ENCODE measurements around the gene PPIG.
"Not testable (repeated sequence)": the region's sequence is repeated elsewhere in the genome, so short reads cannot be mapped to it uniquely, and the experiment has no call there.

Gene PPIG

DNA sequence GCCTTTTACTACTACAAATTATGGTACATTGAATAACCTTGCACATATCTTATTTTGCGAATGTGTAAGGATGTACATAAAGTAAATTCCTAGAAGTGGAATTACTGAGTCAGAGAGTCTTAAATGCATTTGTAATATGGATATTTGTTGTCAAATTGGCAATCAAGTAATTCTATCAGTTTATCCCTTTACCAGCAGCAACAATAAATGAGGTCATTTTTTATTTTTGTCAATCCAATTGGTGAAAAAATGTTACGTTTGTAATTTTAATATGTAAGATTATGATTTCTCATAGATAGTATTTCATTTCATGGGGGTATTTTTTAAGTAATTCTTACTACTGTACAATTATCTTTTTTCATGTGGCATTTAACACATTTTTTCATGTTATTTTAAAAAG lies 14.8 kb downstream of the PPIG start:
- TF ChIP-seq, protein P1, sequence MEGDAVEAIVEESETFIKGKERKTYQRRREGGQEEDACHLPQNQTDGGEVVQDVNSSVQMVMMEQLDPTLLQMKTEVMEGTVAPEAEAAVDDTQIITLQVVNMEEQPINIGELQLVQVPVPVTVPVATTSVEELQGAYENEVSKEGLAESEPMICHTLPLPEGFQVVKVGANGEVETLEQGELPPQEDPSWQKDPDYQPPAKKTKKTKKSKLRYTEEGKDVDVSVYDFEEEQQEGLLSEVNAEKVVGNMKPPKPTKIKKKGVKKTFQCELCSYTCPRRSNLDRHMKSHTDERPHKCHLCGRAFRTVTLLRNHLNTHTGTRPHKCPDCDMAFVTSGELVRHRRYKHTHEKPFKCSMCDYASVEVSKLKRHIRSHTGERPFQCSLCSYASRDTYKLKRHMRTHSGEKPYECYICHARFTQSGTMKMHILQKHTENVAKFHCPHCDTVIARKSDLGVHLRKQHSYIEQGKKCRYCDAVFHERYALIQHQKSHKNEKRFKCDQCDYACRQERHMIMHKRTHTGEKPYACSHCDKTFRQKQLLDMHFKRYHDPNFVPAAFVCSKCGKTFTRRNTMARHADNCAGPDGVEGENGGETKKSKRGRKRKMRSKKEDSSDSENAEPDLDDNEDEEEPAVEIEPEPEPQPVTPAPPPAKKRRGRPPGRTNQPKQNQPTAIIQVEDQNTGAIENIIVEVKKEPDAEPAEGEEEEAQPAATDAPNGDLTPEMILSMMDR (conservative IDR thresholded peaks at IDR 0.05; ENCODE audit: low read length) = no peak
- no peak for DNase-seq (ENCODE audit: low read depth)
- H3K4me3 ChIP-seq (ENCODE audit: low read length) = no peak overlapping the region

DNA sequence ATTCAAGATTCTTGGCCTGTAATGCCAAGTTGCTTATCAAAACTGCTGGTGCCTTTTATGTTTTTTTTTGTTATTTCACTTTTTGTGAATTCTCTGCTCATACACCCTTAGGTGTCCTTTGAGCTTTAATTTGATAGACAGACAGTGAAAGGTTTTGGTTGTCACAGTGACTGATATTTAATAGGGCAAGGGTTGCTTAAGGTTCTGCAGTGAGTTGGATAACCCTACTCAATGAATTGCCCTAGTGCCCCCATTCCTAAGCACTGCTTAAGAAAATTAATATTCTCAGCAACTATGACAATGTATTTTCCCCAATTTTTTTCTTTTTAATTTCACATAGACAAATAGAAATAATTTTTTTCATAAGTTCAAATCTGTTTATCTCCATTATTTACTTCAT lies 15.4 kb downstream of the PPIG start:
- no peak for DNase-seq (ENCODE audit: low read depth)
- TF ChIP-seq, protein P1 (conservative IDR thresholded peaks at IDR 0.05; ENCODE audit: low read length) = no peak
- H3K4me3 ChIP-seq (ENCODE audit: low read length) = no peak overlapping the region

DNA sequence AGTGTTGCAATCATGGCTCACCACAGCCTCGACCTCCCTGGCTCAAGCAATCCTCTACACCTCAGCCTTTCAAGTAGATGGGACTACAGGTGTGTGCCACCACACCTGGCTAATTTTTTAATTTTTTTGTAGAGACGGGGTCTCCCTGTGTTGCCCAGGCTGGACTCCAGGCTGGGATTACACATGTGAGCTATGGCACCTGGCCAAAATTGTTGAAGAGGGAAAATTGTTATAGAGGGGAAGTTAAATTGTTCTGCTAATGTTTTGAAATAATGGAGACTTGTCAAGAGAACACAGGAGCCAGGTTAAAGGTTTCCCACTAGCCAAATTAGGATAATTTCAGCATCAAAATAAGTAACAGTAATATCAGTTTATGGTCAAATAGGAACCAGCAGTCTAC lies 25.1 kb downstream of the PPIG start:
- TF ChIP-seq, protein P1 (conservative IDR thresholded peaks at IDR 0.05; ENCODE audit: low read length) = no peak
- H3K4me3 ChIP-seq (ENCODE audit: low read length) = no peak overlapping the region
- no peak for DNase-seq (ENCODE audit: low read depth)

DNA sequence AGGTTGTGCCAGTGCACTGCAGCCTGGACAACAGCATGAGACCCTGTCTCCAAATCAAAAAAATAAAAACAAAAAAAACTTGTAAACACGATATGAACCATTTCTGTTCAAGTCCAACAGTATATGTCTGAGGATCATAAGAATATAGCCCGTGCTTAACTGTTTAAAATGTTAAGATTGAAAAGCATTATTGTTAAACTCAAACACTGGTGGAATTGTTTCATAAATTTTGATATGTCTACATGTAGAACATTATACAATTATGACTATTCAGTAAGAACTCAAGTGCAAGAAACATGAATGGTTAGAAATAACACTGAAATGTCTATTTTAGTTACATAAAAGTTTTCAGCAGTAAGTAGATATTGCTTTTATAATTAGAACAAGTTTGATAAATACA lies 29.7 kb downstream of the PPIG start:
- no peak for DNase-seq (ENCODE audit: low read depth)
- TF ChIP-seq, protein P1 (conservative IDR thresholded peaks at IDR 0.05; ENCODE audit: low read length) = no peak

DNA sequence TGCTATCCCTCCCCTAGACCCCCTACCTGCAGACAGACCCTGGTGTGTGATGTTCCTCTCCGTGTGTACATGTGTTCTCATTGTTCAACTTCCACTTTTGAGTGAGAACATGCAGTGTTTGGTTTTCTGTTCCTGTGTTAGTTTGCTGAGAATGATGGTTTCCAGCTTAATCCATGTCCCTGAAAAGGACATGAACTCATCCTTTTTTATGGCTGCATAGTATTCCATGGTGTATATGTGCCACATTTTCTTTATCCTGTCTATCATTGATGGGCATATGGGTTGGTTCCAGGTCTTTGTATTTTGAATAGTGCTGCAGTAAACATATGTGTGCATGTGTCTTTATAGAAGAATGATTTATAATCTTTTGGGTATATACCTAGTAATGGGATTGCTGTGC lies 31.8 kb downstream of the PPIG start:
- not testable (repeated sequence) for DNase-seq (ENCODE audit: low read depth); H3K4me3 ChIP-seq (ENCODE audit: low read length)

More for the DNA sequence above, 29.7 kb downstream of the PPIG start:
- no peak overlapping the region for H3K4me3 ChIP-seq (ENCODE audit: low read length)

DNA sequence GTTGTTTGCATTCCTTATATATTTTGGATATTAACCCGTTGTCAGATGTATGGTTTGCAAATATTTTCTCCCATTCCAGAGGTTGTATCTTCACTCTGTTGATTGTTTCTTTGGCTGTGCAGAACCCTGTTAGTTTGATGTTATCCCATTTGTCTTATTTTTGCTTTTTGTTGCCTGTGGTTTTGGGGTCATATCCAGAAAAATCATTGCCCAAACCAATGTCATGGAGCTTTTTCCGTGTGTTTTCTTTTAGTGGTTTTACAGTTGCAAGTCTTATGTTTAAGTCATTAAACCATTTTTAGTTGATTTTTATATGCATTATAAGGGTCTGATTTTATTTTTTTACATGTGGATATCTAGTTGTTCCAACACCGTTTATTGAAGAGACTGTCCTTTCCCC lies 35.8 kb downstream of the PPIG start:
- TF ChIP-seq, protein P1 (conservative IDR thresholded peaks at IDR 0.05; ENCODE audit: low read length) = no peak
- peak; percentile 64 for DNase-seq (ENCODE audit: low read depth)

DNA sequence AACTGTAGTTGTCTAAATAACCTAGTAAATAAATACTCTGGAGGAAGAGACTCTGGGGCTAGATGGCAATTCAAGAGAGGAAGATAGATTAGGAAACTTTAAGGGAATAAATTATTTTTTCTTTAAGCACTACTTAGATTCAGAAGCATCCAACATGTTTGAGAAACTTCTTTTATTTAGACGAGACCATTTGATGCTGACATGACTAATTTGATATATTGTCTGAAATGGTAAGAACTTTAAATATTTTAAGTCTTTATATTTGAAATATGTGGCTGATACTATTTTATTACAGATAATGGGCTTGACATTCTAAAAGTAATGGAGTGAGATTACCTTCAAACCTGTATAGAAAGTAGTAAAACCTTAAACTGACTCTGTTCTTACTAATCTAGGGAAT lies 36.4 kb downstream of the PPIG start:
- DNase-seq (ENCODE audit: low read depth) = no peak
- TF ChIP-seq, protein P1 (conservative IDR thresholded peaks at IDR 0.05; ENCODE audit: low read length) = no peak
- H3K4me3 ChIP-seq (ENCODE audit: low read length) = no peak overlapping the region

More for the DNA sequence above, 35.8 kb downstream of the PPIG start:
- no peak overlapping the region for H3K4me3 ChIP-seq (ENCODE audit: low read length)

DNA sequence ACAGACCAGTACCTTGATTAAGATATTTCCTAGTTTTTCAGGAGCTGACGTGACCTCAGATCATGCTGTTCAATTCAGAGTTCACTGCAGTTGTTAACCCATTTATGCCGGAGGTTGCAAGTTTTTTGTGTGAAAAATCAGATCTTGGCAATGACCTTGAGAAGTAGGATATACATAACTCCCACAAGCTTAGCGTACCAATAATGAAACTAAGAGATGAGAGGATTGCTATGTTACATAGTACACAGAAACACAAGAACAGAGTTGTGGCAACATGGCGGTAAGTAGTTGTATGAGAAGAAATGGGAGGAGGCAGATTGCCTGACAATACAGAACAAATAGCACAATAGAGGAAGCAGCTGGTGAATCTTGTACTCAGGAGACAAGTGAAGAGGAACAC lies 39.1 kb downstream of the PPIG start:
- no peak overlapping the region for H3K4me3 ChIP-seq (ENCODE audit: low read length)
- DNase-seq (ENCODE audit: low read depth) = no peak
- TF ChIP-seq, protein P1 (conservative IDR thresholded peaks at IDR 0.05; ENCODE audit: low read length) = no peak
